Activated CD4-positive, CD25-positive, alpha-beta regulatory T cell treated with anti-CD3 and anti-CD28 coated beads, Interleukin-2, amount 50 U/mL, for 24 hours (primary cell): ENCODE measurements around the gene NOL4L.

ENCODE experiments used
- ATAC-seq, 2 donors: fragments of 150-1000 bp; cut with Tn5 transposase; one replicate each; pipeline ENCODE4 v1.10.0; 2021; ENCODE audit warnings: mild to moderate bottlenecking in 1 of 2, moderate library complexity in 1 of 2

Gene NOL4L

GRCh38 chr20:32613192-32614053 is 28.3 kb upstream of the NOL4L start:
- ATAC-seq: no peak

- ATAC-seq: no peak
Observed at GRCh38 chr20:32612351-32613191, 27.4 kb upstream of the NOL4L start.

GRCh38 chr20:32611868-32612267 is 26.7 kb upstream of the NOL4L start:
- no peak for ATAC-seq

- no peak for ATAC-seq
Observed at GRCh38 chr20:32611286-32611685, 26.2 kb upstream of the NOL4L start.

GRCh38 chr20:32610472-32611218 is 25.5 kb upstream of the NOL4L start:
- ATAC-seq: no peak

- no peak for ATAC-seq
Observed at GRCh38 chr20:32609993-32610392, 24.9 kb upstream of the NOL4L start.

GRCh38 chr20:32609111-32609773 is 24.1 kb upstream of the NOL4L start:
- ATAC-seq: no peak

- ATAC-seq: no peak
Observed at GRCh38 chr20:32608664-32609015, 23.5 kb upstream of the NOL4L start.

GRCh38 chr20:32607727-32608663 is 22.9 kb upstream of the NOL4L start:
- ATAC-seq: no peak

- no peak for ATAC-seq
Observed at GRCh38 chr20:32607324-32607723, 22.2 kb upstream of the NOL4L start.

GRCh38 chr20:32606790-32607189 is 21.7 kb upstream of the NOL4L start:
- ATAC-seq: no peak

GRCh38 chr20:32606107-32606506 is 21.0 kb upstream of the NOL4L start:
- no peak for ATAC-seq

- no peak for ATAC-seq
Observed at GRCh38 chr20:32605167-32605656, 20.1 kb upstream of the NOL4L start.

GRCh38 chr20:32603046-32603726 is 18.1 kb upstream of the NOL4L start:
- no peak for ATAC-seq

- ATAC-seq: no peak
Observed at GRCh38 chr20:32602273-32602672, 17.1 kb upstream of the NOL4L start.

- no peak for ATAC-seq
Observed at GRCh38 chr20:32600681-32601237, 15.6 kb upstream of the NOL4L start.

GRCh38 chr20:32599783-32600340 is 14.7 kb upstream of the NOL4L start:
- no peak for ATAC-seq

- ATAC-seq: no peak
Observed at GRCh38 chr20:32598606-32599005, 13.5 kb upstream of the NOL4L start.

- ATAC-seq: no peak
Observed at GRCh38 chr20:32597714-32598113, 12.6 kb upstream of the NOL4L start.

GRCh38 chr20:32596681-32597252 is 11.6 kb upstream of the NOL4L start:
- no peak for ATAC-seq
